DOHH2 (cell line): ENCODE results near the gene SCN4B.

Source experiments
- H3F3A ChIP-seq: fragments of 200-600 bp; sonication (generic), shearing (Covaris generic); 2 replicates; pipeline ENCODE4 v1.6.0; 2016; ENCODE audit warnings: antibody characterized with exemption, mild to moderate bottlenecking; ENCODE audit not compliant: control insufficient read depth, insufficient read depth
- H3K27ac ChIP-seq: fragments of 200-600 bp; sonication (generic); 2 replicates; pipeline ENCODE4 v1.5.1; 2014; ENCODE audit warnings: low read depth, mild to moderate bottlenecking, low read length, moderate library complexity
- H3K27me3 ChIP-seq: fragments of 200-600 bp; sonication (generic); 2 replicates; pipeline ENCODE4 v1.6.1; 2014; ENCODE audit warnings: mild to moderate bottlenecking, low read length, mixed read lengths; ENCODE audit not compliant: control insufficient read depth
- H3K36me3 ChIP-seq: fragments of 200-600 bp; sonication (generic); 2 replicates; pipeline ENCODE4 v1.6.1; 2014; ENCODE audit warnings: mild to moderate bottlenecking, low read length, moderate library complexity, mixed read lengths; ENCODE audit not compliant: control insufficient read depth
- H3K4me1 ChIP-seq: fragments of 200-600 bp; sonication (generic); 2 replicates; pipeline ENCODE4 v1.6.1; 2014; ENCODE audit warnings: mild to moderate bottlenecking, low read length, mixed read lengths; ENCODE audit not compliant: control insufficient read depth
- H3K4me2 ChIP-seq: fragments of 200-600 bp; sonication (generic); 2 replicates; pipeline ENCODE4 v1.6.0; 2014; ENCODE audit warnings: mild to moderate bottlenecking, low read length, moderate library complexity
- H3K4me3 ChIP-seq: fragments of 200-600 bp; sonication (generic); 2 replicates; pipeline ENCODE4 v1.5.1; 2014; ENCODE audit warnings: mild to moderate bottlenecking, low read length, mixed read lengths
- H3K79me2 ChIP-seq: fragments of 200-600 bp; sonication (generic); 2 replicates; pipeline ENCODE4 v1.6.1; 2014; ENCODE audit warnings: mild to moderate bottlenecking, low read length, mixed read lengths; ENCODE audit not compliant: control insufficient read depth
- H3K9me2 ChIP-seq: fragments of 200-600 bp; sonication (generic); replicated peaks from 2 replicates; pipeline ENCODE4 v1.6.1; 2014; ENCODE audit warnings: mild to moderate bottlenecking, low read length, mixed read lengths; ENCODE audit not compliant: control insufficient read depth
- H3K9me3 ChIP-seq: fragments of 200-600 bp; sonication (generic); 2 replicates; pipeline ENCODE4 v1.6.1; 2014; ENCODE audit warnings: antibody characterized with exemption, low read length, mixed read lengths; ENCODE audit not compliant: control insufficient read depth, insufficient read depth
- H4K20me1 ChIP-seq: fragments of 200-600 bp; sonication (generic); 2 replicates; pipeline ENCODE4 v1.6.0; 2014; ENCODE audit warnings: low read depth, mild to moderate bottlenecking, antibody characterized with exemption, low read length, moderate library complexity; ENCODE audit not compliant: control insufficient read depth, insufficient read depth
- EZH2phosphoT487 ChIP-seq: fragments of 200-600 bp; sonication (generic); IDR thresholded peaks from 2 replicates; pipeline ENCODE4 v1.6.1; 2017; ENCODE audit warnings: borderline replicate concordance, mild to moderate bottlenecking, antibody characterized with exemption, low read length, moderate library complexity, mixed read lengths
- TF ChIP-seq, protein P1 (sequence below): fragments of 200-600 bp; sonication (generic); IDR thresholded peaks from one replicate; pipeline ENCODE4 v1.5.1; 2014; ENCODE audit warnings: antibody characterized with exemption, mild to moderate bottlenecking, low read depth, low read length; ENCODE audit not compliant: poor library complexity, severe bottlenecking

Gene SCN4B

DNA sequence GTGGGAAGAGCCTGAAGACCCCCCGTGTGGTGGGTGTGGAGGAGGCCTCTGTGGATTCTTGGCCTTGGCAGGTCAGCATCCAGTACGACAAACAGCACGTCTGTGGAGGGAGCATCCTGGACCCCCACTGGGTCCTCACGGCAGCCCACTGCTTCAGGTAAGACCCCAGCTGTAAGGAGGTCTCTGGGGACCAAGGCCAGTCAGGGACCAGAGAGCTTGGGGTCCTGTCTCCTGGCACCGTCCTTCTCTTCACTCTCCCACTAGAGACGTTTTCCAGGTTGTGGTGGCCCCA, 40.9 kb downstream of the SCN4B start:
- H3K9me2 ChIP-seq, result no peaks in the 10 kb centered on the region
- H3K36me3 ChIP-seq, result no peaks in the 10 kb centered on the region
- no peak overlapping the region for H3K4me2 ChIP-seq
- no peaks in the 10 kb centered on the region for H3K79me2 ChIP-seq
- H3K4me1 ChIP-seq, result no peaks in the 10 kb centered on the region
- TF ChIP-seq, protein P1, sequence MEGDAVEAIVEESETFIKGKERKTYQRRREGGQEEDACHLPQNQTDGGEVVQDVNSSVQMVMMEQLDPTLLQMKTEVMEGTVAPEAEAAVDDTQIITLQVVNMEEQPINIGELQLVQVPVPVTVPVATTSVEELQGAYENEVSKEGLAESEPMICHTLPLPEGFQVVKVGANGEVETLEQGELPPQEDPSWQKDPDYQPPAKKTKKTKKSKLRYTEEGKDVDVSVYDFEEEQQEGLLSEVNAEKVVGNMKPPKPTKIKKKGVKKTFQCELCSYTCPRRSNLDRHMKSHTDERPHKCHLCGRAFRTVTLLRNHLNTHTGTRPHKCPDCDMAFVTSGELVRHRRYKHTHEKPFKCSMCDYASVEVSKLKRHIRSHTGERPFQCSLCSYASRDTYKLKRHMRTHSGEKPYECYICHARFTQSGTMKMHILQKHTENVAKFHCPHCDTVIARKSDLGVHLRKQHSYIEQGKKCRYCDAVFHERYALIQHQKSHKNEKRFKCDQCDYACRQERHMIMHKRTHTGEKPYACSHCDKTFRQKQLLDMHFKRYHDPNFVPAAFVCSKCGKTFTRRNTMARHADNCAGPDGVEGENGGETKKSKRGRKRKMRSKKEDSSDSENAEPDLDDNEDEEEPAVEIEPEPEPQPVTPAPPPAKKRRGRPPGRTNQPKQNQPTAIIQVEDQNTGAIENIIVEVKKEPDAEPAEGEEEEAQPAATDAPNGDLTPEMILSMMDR, result no peak
- no peak overlapping the region for H3K4me3 ChIP-seq
- H3K27me3 ChIP-seq, result peaks cover 4% of the 10 kb centered on the region; the same call in 1 of the 2 replicates
- H3F3A ChIP-seq, result no peaks in the 10 kb centered on the region
- no peak overlapping the region for H3K27ac ChIP-seq
- no peaks in the 10 kb centered on the region for H4K20me1 ChIP-seq
- no peaks in the 10 kb centered on the region for H3K9me3 ChIP-seq

DNA sequence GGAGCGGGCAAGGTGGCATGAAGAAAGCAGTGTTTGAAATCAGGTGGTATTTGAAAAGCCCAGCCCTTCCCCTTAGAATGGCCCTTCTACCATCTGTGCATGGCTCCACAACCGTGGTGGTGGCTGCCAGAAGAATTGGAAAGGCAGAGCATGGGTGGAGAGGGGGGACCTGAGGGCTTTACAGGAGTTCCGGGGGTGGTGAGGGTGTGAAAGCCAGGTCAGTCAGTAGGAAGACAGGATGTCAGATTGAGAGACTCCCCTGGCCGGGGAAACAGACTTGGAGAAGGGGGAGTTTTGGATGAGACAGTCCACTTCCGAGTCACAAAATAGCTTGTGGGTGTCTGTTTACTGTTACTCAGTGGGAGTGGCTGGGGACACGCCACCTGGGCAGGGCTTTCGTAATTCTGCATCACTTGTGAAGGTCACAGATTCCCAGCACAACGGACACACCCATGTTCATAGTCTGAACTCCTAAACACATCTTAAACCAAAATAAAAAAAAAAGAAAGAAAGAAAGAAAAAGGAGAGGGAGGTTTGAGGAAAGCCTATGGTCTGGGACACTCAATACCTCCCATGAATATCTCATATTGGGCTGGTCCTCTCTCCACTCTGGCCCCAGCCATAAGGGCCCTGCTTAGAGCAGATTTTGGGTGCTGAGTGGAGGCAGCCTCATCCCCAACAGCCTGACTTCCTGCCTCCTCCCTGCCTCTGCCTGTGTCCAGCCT, 41.4 kb downstream of the SCN4B start:
- H3K9me3 ChIP-seq, result no peaks in the 10 kb centered on the region
- H3K4me1 ChIP-seq, result no peaks in the 10 kb centered on the region
- no peaks in the 10 kb centered on the region for H4K20me1 ChIP-seq
- no peak overlapping the region for H3K4me2 ChIP-seq
- no peaks in the 10 kb centered on the region for H3K79me2 ChIP-seq
- H3K9me2 ChIP-seq, result no peaks in the 10 kb centered on the region
- H3K27me3 ChIP-seq, result peaks cover 2% of the 10 kb centered on the region
- H3F3A ChIP-seq, result no peaks in the 10 kb centered on the region
- no peaks in the 10 kb centered on the region for H3K36me3 ChIP-seq
- no peak overlapping the region for H3K27ac ChIP-seq
- H3K4me3 ChIP-seq, result no peak overlapping the region
- TF ChIP-seq, protein P1, result no peak
- no peak for TF ChIP-seq EZH2phosphoT487

DNA sequence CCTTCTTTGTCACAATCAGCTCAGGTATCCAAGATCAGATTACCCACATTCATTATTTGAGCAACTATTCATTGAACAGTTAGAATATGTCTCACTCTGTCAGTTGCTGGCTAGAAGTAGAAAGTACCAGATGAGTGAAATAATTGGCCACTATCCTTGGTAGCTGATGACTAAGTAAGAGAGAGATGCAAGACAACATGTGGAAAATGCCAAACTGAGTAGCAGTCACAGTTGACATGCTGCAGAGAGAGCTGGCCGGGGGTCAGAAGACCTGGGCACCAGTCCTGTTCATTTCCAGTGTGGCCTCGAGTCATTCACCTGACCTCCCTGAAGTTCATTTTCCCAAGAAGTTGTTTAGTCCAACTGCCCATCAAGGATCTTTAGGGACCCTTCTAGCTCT, 43.4 kb downstream of the SCN4B start:
- Histone ChIP-seq H3K79me2 (no peaks in the 10 kb centered on the region), H3K4me2 (no peak overlapping the region), H3K4me1 (no peaks in the 10 kb centered on the region), H3F3A (no peaks in the 10 kb centered on the region), H3K4me3 (no peak overlapping the region), H3K36me3 (no peaks in the 10 kb centered on the region), H3K27me3 (peaks cover 10% of the 10 kb centered on the region), H4K20me1 (no peaks in the 10 kb centered on the region), H3K9me3 (no peaks in the 10 kb centered on the region), H3K9me2 (no peaks in the 10 kb centered on the region), H3K27ac (no peak overlapping the region)
- no peak for TF ChIP-seq EZH2phosphoT487
- TF ChIP-seq, protein P1, result no peak
